GM19043 (cell line): Measurements from ENCODE around the gene MAP2K7.
A peak's percentile ranks its signal among the peaks of the same experiment; 100 is the strongest.
"Not testable (repeated sequence)": the region's sequence is repeated elsewhere in the genome, so short reads cannot be mapped to it uniquely, and the experiment has no call there.

Experiments used
- ATAC-seq: cut with Tn5 transposase; IDR thresholded peaks from one replicate; pipeline ENCODE4 v1.9.1; 2021; ENCODE audit warnings: low read depth; ENCODE audit not compliant: unreplicated experiment

Gene MAP2K7

DNA sequence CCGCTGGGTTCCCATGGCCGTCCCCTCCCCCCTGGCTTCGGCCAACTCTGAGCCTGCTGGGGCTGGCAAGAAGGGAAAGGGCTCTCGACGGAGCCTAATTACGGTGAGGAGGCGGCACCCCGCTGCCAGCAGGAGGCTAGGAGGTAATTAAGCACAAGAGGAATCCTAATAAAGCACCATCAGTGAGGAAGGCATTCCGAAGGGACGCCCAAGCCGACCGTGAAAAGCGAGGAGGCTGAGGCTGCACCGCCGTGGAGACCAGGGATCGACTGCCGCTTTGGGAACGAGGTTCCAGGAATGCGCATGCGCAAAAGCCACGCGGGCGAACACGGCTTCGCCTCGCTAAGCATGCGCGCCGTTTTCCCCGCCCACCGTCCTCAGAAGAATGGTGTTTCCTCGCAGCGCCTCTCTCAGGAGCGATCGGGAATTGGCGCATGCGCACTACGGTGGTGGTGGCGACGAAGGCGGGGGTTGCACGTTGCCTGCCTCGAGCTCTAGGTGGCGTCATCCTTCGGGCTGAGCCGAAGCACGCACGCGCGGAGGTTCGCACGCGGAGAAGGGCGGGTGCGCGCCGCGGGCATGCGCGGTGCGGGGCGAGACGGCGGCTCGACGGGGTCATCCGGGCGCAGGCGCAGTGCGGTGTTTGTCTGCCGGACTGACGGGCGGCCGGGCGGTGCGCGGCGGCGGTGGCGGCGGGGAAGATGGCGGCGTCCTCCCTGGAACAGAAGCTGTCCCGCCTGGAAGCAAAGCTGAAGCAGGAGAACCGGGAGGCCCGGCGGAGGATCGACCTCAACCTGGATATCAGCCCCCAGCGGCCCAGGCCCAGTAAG is at the start of gene MAP2K7:
TSS of gene MAP2K7 (plus strand) at position 634 of the 830 bp plus-strand sequence. CDS start at position 702, 68 bp downstream.
- ATAC-seq, result peak; percentile 77

DNA sequence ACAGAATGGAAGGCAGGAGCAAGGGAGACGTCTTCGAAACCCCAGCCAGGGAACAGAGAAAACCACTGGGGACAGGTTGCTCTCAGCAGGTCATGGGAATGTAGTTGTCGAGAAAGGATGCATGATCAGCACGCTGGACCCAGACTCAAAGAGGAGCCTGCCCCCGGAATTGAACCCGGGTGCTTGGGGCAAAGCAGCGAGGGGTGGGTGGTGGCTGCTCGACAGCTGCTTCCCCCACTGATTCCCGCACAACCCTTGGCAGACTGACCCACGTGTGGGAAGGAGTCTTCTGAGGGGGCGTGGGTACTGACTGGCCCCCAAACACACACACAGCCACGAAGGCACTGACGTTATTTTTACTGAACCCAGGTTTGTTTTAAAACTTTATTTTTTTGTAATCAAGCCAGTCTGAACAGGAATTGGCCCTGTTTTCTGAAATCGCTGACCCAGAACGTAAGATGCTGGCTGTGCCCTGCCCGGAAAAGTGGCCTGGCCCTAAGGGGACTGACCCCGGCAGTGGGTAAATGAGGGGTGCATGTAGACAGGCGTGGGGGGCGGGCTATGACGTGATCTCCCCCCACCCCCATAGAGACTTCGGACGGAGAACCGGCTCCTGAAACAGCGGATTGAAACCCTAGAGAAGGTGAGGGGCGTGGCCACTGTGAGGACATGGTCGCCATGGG is 48.1 kb upstream of the MAP2K7 start:
- ATAC-seq, result no peak

DNA sequence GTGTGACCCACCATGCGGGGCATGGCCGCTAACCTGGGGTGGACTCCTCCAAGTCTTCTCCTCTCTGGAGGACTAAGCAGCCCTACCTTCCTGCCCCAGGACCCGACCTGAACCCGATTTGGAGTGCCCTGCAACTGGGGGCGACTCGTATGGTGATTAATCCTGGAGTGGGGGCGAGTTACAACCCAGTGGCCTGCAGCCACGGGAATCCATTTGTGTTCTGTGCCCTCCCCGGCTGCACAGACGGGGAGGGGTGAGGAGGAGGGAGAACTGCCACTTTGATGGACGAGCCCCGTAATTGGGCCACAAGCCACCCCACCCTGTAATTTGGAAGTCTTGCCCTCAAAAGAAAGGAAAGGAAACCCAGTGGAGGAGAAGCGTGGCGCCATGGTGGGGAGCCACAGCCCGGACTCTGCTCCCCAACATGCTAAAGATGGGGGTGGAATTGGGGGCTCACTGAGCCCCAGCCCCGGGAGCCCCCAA is 47.5 kb upstream of the MAP2K7 start:
- ATAC-seq, result no peak

DNA sequence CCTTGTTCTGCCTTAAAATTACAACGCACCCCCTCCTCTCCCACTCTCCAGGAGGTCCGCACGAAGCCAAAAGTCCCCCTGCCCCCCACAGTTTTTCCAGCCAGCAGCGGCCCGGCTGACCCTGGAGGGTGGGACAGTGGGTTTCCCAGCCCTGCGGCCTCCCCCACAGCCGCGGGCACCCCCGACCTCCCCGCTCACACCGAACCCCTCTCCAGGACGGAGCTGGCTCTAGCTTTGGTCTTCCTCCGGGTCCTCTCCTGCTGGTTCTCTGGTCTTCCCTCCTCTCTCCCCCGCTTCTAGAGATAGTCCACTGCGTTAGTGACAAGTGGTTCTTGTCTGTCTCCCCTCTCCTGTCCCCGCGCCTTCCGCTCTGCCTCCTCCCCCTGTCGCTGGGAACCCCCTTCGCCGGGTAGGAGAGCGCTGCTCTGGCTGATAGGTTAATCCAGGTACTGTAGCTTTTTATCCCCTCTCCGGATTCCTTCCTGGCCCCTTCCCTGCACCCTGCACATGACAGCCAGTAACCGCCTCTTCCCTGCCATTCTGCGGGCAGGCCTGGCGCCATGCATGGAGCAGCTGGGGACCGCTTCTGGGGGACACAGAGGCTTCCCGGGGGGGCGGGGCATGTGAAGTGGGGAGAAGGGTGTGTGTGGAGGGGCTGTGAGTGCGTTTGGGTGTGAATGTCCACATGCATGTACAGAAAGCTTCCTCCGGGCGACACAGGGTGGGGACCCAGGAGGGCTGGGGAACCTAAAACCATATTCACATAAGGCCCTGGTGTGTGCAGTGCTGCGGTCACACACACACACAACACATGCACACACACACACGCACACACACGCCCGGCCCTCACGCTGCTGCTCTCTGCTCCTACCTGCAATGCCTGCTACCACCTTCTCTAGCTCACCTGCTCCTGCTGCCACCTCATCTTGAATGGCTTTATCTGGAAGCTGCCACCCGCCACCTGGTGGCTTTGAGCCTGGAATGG is 46.7 kb upstream of the MAP2K7 start:
- ATAC-seq, result no peak

DNA sequence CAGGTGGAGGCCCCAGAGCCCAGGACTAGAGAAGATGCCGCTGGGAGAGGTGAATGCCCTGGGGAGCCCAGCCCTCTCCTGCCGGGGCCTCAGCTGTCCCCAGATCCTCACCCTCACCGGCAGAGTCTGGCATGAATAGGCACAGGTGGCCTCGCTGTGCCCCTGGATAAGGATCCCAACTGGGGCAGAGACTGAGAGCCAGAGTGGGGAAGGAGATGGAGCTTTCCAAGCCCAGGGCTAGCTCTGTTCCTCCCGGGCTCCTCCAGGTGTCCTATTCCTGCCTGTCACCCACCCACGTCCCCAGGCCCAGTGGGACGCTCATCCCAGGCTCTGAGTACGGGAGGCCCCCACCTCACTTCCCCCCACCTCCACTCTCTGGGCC is 46.0 kb upstream of the MAP2K7 start:
- ATAC-seq, result no peak

DNA sequence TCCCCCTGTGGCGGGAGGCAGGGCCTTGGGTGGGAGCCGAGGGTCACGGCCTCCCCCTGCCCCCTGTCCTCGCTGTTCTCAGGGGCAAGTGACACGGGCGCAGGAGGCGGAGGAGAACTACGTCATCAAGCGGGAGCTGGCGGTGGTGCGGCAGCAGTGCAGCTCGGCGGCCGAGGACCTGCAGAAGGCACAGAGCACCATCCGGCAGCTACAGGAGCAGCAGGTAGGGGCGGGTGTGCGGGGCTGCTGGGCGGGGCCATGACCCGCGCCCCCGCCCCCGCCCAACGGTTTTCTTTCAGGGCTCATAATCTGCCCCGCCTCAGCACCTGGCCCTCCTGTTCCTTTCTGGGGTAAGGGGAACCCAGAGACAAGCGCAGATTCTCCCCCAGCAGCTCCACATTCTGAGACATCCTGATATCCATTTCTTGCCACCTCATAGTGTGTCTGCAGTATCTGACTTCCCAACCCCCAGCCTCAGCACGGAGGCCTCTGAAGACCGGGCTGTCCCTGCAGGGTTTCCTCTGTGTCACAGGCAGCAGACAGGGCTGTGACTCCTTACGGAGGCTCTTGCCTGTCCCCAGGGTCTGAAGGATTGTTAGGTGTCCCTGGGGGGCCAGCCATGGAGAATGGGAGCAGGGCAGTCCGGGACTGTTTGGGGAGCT is 45.4 kb upstream of the MAP2K7 start:
- ATAC-seq, result no peak

DNA sequence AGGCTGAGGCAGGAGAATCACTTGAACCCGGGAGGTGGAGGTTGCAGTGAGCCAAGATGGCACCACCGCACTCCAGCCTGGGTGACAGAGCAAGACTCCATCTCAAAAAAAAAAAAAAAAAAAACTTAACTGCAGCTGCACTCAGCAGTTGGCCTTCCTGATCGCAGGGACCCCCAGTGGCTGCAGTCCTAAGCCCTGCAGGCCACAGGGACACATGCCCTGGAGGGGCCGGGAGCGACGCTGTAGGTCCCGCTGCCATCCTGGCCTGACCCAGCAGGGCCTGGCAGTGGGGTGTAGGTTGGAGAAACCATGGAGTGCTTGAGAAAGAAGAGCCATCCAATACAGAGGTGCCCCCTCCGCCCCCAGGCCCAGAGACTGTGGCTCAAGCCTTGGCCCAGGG is 44.6 kb upstream of the MAP2K7 start:
- not testable (repeated sequence) for ATAC-seq

DNA sequence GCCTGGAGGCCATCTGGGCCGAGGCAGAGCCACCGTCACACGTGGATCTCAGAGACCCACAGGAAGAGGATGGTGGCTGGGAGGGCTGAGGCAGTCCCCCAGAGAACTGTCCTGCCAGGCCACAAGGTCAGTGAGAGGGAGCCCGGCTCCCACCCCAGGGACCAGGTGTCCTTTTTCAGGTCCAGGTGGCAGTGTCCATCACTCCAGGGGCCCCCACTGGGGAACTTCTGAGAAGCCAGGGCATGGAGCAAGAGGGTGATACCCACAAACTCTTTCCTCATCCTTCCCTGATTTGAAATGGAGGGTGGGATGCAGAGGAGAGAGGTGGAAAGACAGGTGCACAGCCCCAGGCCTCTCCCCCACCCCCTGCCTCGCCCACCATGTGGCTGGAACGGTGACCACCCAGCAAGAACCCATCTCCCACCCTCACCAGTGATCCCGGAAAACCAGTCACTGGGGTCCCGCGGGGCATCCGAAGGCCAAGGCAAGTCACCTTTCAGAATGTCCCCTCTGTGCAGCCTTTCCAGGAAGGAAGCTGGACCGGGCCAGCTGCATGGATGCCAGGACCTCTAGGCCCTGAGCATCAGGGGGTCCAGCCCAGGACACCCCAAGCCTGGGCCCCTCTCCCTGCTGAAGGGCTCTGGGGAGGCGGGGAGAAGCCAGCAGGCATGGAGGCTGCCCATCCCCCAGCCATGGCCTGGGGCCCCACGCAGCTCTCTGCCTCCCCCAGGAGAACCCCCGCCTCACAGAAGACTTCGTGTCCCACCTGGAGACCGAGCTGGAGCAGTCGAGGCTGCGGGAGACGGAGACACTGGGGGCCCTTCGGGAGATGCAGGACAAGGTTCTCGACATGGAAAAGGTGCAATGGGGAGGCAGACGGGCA is 43.6 kb upstream of the MAP2K7 start:
- ATAC-seq, result no peak

DNA sequence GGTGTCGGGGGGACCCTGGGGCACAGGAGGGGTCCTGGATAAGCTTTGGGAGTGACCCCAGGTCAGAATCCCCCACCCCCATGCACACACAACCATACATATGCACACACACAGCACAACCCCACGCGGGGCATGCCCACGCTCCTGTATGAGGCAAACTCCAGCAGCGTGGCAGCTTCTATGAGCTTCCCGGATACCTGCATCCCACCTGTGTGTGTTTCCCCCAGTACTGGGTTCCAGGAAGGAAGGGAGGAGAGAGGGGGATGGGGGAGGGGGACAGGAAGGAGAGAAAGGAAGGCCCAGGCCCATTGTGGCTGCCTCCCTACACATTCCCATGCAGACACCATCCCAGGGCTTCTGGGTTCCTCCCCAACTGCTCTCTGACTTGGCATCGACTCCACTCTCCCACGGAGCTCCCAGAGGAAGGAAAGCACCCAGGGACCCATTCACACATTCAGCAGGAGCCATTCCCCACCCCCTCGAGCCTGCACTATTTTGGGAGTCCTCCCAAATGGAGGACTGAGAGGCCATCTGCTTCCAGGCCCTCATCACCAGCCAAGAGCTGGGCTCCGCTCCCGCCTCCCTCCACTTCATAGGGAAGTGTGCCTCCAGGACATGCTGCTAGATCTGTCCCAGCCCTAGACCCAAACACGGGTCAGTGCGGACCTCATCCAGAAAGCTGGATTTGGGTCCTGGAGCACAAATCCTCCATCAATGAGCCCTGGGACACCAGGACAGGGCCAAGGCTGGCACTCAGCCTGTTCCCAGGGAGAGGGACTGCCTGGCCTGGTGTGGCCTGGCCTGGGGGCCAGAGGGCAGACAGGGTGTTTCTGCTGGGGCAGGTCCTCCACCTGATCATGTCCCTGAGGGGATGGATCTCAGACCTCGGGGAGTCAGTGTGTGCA is 42.7 kb upstream of the MAP2K7 start:
- ATAC-seq, result no peak

DNA sequence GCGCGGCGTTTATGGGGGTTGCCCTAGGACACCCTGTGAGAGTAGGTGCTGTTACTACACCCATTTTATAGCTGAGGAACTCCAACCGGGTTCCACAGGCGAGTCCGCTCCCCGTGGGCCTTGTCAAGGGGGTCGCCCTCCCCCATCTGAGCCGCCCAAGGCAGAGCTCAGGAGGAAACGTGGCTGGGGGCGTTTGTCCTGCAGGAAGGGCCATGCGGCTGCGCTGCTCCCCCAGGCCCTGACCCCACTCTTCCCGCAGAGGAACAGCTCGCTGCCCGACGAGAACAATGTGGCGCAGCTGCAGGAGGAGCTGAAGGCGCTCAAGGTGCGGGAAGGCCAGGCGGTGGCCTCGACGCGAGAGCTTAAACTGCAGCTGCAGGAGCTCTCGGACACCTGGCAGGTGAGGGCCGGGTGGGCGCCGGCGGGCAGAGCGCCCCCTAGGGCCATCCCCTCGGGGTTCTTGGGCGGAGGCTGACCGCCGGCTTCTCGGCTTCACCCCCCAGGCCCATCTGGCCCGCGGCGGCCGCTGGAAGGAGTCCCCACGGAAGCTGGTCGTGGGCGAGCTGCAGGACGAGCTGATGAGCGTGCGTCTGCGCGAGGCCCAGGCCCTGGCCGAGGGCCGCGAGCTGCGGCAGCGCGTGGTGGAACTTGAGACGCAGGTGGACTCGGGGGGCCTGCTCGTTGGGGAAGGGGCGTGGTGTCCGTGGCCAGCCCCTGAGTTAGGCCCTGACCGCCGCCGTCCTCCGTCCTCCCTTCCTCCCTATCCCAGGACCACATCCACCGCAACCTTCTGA is 41.9 kb upstream of the MAP2K7 start:
- ATAC-seq, result no peak

DNA sequence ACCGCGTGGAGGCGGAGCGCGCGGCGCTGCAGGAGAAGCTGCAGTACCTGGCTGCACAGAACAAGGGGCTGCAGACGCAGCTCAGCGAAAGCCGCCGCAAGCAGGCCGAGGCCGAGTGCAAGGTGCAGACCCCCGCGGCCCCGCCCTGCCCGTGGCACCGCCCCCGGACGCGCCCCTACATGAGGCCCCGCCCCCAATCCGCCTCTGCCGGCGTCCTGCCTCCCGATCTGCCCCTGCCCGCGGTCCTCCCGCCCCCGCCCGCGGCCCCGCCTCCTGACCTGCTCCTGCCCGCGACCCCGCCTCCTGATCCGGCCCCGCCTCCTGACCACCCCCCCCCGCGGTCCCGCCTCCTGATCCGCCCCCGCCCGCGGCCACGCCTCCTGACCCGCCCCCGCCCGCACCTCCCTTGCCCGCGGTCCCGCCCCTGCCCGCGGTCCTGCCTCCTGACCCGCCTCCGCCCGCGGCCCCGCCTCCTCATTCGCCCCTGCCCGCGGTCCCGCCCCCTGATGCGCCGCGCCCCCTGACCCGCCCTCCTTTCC is 41.2 kb upstream of the MAP2K7 start:
- ATAC-seq, result no peak

DNA sequence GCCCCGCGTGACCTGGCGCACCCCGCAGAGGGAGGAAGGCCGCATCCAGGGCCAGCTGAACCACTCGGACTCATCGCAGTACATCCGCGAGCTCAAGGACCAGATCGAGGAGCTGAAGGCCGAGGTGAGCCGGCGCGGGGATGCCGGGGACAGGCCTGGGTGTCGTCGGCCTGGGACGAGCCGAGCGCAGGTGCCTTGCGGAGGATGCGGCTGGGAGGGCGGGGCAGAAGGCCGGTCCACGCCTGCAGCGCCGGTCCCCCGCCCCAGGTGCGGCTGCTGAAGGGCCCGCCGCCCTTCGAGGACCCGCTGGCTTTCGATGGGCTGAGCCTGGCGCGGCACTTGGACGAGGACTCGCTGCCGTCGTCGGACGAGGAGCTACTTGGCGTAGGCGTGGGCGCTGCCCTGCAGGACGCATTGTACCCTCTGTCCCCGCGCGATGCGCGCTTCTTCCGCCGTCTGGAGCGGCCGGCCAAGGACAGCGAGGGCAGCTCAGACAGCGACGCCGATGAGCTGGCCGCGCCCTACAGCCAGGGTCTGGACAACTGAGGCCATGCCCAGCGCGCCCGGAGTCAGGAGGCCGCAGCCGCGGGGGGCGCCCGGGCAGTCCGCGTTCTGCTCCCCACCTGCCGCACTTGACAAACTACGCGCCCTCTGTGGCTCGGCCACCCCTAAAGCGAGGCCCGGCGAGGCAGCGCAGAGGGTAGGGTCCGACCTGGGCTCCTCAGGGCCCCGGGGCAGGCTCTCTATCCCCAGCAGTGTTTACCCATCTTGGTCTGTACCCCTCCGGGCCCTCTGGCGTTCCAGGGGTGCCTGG is 40.3 kb upstream of the MAP2K7 start:
- ATAC-seq, result no peak

DNA sequence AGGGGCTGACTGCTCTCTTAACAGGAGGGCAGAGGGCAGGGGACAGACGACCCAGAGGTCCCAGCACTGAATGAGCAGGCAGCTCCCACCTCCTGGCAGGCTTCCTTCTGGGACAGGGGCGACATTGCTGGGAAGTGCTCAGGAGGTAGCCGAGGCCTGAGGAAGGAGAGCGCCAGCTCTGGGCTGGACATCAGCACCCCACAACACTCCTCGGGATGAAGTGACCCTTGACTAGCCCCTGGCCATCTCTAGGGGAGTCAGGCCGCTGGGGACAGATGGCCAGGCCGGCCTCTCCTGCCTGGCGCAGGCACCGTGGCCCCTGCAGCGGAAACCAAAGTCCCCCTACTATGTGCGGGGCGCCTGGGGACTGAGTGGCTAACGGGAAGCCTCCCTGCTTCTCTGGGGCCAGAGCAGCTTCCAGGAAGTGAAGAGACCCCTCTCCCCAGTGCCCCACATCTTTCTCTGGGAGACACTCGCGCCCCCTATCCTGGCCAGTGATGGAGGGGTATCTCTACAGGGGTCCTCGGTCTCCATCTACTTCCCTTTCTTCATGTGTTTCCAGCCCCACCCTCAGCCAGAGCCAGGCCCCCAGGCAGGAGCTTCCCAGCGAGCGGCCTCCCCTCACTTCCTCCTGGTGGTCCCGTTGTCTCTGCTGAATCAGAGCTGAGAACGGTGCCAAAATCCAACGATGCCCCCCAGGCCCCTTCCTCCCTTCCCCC is 39.5 kb upstream of the MAP2K7 start:
- ATAC-seq, result no peak

DNA sequence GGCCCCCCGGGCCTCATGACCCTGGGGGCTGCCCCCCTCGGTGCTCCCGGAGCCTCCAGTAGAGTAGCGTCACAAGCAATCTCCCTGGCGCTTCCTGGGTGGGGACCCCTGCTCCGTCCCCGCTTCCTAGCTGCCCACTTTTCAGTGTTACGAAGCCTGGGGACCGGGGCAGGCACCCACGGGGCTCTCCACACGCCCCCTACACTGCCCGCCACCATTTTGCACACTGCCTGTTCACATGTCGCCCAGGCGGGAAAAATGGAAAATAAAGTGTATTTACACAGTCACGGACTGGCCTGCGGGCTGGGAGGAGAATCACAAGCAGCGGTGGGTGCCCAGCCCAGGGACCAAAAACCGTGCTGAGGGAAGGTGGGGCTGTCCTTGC is 39.0 kb upstream of the MAP2K7 start:
- no peak for ATAC-seq

DNA sequence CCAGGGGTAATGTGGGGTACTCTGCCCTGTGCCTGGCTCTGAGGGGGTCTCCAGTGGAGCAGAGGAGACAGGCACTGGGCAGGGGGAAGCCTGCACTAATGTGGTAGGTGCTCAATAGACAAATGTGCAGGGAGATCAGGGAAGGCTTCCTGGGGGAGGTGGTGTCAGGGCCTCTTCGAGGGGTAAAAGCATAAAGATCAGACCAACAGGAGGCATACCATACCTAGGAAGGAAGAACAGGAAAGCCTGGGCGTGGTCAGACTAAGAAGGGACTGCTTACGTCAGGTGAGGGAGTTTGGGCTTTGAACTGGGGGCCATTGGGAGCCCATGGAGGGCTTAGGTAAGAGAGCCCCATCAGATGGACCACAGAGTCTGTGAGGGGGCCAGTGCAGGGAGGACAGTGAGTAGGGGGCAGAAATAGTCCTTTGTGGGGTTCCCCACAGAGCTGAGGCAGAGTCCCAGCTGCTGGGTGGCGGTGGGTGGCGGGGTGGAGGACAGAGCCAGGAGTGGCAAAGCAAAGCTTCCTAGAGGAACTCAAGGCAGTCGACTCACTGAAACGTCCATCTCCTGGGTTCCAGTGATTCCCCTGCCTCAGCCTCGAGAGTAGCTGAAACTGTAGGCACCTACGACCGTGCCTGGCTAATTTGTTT is 38.3 kb upstream of the MAP2K7 start:
- ATAC-seq, result no peak
